NCI-H1436 (cell line): ENCODE measurements around the gene SLC45A3.

Source experiments
- DNase-seq: peaks from one replicate; lab custom pipeline; 2025; lab: John Stamatoyannopoulos, UW

The SLC45A3 gene

GRCh38 chr1:205700865-205701401, 20.6 kb upstream of the SLC45A3 start:
- DNase-seq: no peak

- DNase-seq: no peak
These were observed 19.1 kb upstream of the SLC45A3 start for GRCh38 chr1:205699416-205699815.

DNA sequence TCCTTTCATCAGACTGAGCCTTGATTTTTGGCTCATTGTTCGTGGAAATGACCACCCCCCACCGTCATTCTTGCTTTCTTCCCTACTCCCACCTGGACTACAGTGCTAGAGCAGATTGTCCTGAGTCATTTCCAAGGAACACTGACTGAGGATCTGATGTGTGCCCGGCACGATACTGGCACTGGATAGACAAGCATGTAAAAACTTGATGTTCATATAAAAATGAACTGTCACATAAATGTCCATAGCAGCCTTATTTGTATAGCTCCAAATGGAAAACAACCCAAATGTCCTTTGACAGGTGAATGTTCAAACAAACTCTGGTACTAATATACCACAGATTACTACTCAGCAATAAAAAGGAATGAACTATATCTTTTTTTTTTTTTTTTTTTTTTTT, 18.6 kb upstream of the SLC45A3 start:
- DNase-seq: no peak

- DNase-seq: no peak
These were observed 13.2 kb upstream of the SLC45A3 start for GRCh38 chr1:205693421-205693991.

- no peak for DNase-seq
These were observed 12.1 kb upstream of the SLC45A3 start for GRCh38 chr1:205692423-205692822.

- DNase-seq: no peak
These were observed 9.9 kb upstream of the SLC45A3 start for GRCh38 chr1:205690122-205690756.

DNA sequence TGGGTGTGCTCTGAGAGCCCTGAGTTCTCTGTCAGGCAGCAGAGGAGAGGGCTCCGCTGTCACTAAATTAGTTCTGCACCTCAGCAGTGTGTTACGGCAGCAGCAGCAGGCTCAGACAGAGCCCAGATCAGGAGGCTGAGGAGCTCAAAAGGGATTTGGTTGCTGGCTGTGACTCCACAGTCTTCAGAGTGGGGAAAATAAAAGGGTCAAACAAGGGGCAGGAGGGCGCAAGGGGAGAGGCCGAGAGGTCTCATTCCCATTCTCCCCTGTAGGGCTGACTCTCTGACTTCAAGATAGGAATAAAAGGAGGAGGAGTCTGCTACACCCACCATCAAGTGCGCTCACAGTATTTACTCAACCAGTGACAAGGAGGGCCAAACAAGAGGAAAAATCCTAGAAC, 9.2 kb upstream of the SLC45A3 start:
- DNase-seq: no peak

- no peak for DNase-seq
These were observed 8.1 kb upstream of the SLC45A3 start for GRCh38 chr1:205688171-205689080.

- no peak for DNase-seq
These were observed 6.9 kb upstream of the SLC45A3 start for GRCh38 chr1:205687242-205687641.

DNA sequence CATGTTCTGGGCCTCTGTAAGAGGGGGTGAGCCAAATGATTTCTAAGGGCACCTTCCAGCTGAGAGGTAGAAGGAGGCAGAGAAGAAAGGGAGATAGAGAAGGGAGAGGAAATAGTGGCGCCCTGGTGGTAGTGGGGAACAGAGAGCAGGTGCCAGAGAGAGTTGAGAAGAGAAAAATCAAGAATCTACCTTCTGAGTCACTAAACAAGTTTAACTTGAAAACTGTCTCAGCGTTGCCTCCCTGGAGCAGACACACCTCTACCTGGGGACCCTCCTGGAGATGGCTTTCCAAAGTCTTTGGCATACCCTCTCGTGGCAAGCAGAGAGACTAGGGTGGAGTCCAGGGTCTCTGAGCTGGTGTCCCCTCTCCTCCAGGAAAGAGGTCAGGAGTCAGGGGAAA, 1.1 kb upstream of the SLC45A3 start:
- DNase-seq: no peak

- DNase-seq: no peak
These were observed 1.8 kb downstream of the SLC45A3 start for GRCh38 chr1:205678286-205679111.

DNA sequence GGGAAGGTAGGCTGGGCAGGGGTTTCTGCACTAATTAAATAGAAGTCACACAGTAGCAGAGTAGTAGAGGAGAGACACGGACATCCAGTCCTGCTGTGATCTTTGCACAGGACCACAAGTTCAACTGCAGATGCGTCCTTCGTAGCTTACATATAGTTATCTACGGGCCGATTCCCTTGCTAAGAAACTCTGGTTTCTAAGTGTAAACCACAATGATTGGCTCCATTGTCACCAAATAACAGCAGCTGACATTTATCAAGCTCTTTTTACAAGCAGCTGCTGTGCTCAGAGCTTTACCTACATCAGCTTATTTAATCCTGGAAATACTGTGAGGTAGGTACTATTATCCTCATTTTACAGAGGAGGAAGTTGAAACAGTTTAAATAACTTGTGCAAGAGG, 3.1 kb downstream of the SLC45A3 start:
- DNase-seq: no peak

GRCh38 chr1:205676597-205676996, 3.7 kb downstream of the SLC45A3 start:
- DNase-seq: no peak

GRCh38 chr1:205676002-205676401, 4.3 kb downstream of the SLC45A3 start:
- DNase-seq: no peak

GRCh38 chr1:205675247-205675646, 5.1 kb downstream of the SLC45A3 start:
- no peak for DNase-seq

DNA sequence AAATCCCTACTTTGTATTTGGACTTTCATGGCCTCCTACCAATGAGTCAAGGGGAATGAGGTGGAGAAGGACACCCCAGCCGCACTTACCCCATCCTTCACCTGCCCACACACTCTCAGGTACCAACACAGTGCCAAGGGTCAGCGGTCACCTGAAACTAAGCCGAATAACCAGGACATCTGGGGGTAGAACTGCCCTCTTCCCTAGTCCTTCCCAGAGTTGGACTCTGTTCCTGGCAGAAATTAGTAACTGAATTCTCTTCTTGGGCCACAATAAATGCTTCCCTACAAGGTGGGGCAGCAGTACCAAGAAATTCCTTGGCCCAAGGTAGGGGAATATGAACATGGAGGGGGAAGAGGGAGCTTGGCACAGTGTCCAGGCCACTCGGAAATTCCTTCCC, 7.3 kb downstream of the SLC45A3 start:
- DNase-seq: no peak

GRCh38 chr1:205672395-205672889, 7.9 kb downstream of the SLC45A3 start:
- DNase-seq: no peak

DNA sequence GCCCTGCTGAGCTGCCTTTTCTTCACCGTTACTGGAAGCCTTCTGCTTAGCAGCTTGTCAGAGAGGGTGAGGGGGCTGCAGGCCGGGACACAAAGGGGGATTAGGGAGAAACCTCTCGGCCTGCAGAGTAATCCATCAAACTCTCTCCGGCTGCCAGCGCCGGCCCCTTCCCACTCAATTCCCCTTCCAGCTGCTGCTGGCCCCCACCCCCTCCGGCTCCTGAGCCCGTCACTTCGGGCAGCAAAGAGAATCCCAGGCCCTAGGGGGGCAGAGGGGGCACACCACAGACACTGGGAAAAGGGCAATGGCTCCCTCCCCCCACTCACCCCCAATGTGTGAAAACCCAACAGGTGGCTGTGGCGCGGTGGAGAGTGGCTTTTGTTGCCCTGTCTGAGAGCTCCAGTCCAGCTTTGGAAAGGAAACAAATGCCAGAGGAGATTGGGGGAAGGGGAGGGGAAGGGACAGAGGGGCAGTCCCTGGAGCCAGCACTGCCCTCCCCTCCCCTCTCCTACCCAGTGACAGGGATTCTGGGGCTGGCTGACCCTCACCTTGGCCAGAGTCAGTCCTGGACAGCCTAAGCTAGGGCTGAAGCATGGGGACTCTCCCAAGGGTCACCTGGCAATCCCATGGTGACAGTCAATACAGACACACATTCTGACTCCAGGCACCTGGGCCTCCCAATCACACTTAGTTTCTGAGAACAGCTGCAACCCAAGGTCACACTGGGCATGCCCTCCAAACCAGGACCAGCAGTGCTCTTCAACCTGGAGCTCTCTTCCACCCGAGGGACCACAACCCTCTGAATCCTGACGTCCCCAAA, 9.5 kb downstream of the SLC45A3 start:
- no peak for DNase-seq

DNA sequence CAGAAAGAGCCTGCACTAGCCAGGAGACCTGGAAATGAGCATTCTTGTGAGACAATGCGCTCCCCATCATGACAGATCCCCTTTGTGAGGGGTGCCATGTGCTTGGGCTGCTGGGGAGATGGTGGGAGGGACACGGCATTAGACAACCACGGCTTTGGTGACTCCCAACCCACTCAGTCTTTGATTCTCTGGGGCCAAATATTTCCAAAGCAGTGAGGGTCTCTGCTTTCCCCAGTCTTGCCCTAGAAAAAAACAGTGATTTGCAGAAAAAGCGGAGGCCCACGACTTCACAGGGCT, 10.2 kb downstream of the SLC45A3 start:
- no peak for DNase-seq

DNA sequence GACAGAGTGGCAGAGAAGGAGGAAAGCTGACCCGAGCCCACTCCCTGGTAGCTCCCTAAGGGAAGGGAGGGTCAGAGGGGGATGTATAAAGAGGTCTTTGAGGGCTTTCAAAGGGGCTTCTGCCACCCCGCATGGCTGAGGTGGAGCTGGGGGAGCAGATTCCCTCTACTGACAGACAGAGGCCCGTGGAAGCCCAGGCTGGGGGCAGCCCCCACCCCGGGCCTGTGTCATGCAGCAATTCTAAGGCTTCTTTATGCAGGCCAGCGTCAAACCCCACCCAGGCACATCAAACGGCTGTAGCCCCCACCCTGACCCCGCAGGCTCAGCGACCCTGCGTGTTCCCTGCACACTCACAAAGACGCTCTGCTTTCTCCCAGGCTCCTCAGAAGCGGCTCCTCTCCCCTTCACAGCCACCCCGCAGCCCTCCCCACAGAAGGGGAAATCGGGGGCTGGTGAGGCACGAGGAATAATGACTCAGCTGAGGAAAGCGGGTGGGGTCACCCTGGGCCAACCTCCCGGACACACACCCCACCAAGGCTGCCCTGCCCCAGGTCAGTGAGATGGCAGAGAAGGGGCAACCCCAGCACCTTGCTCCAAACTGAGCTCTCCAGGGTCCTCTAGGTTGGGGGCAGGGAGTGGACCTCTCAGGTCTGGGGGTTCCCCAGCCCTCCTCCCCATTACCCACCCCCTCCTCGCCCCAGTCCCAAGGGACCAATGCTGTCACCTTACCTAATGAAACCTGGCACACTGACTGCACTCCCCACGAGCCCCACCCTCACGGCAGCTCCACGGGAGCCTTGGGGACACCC, 10.8 kb downstream of the SLC45A3 start:
- no peak for DNase-seq
